Stimulated activated CD4-positive, alpha-beta T cell treated with anti-CD3 and anti-CD28 coated beads, Interleukin-12 subunit alpha, Interleukin-12 subunit beta, amount 100 ng/mL, for 24 hours (primary cell): ENCODE results near the gene PIP4P1.

Experiments used
- DNase-seq, 2 experiments: peaks; one replicate each; pipeline ENCODE4 v3.0.0-alpha.2; 2020; ENCODE audit warnings: low read depth in 2 of 2

PIP4P1 gene

GRCh38 chr14:20435582-20436362 is 25.5 kb downstream of the PIP4P1 start, which contains the start of gene KLHL33:
Gene KLHL33, minus strand, starts transcription at chr14:20436166. Its CDS starts 355 bp downstream, at chr14:20435811.
- DNase-seq, result no peak

DNA sequence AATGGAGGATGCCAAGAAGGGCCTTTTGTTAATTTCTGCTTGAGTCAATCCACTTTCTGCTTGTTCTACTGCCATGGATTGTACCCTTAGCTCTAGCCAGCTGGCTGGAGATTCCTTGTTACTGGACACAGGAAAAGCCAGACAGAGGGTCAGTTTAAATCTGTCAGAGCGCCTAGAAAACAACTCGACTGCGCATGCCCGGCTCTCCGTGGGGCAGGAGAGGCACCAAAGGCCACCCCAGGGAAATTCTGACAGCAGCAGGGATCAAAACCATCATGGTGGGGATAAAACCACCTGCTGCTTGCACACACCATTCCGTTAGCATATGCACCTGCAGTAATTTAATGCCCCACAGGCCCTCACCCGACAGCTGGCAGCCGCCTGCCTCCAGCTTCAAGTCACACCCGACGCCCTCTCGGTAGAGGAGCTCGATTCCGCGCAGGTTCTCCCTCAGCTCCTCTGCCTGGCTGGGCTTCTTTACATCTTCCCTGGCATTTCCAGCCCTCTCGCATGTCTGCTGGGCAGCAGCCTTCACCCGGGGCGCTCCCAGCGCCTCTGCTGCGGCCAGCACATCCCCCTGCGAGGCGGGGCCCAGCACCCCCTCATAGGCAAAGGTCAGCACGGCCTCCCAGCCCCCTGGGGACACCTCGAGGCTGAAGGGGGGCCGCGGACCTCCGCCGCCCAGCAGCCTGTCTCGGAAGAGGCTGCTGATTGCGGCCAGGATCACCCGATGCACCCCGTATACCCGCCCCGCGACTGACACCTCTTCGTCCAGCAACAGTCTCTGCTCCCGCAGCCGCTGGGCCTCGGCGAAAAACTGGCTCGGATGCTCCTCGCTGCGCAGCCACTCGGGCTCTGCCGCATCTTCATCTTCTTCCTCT is 26.3 kb downstream of the PIP4P1 start:
- no peak for DNase-seq

DNA sequence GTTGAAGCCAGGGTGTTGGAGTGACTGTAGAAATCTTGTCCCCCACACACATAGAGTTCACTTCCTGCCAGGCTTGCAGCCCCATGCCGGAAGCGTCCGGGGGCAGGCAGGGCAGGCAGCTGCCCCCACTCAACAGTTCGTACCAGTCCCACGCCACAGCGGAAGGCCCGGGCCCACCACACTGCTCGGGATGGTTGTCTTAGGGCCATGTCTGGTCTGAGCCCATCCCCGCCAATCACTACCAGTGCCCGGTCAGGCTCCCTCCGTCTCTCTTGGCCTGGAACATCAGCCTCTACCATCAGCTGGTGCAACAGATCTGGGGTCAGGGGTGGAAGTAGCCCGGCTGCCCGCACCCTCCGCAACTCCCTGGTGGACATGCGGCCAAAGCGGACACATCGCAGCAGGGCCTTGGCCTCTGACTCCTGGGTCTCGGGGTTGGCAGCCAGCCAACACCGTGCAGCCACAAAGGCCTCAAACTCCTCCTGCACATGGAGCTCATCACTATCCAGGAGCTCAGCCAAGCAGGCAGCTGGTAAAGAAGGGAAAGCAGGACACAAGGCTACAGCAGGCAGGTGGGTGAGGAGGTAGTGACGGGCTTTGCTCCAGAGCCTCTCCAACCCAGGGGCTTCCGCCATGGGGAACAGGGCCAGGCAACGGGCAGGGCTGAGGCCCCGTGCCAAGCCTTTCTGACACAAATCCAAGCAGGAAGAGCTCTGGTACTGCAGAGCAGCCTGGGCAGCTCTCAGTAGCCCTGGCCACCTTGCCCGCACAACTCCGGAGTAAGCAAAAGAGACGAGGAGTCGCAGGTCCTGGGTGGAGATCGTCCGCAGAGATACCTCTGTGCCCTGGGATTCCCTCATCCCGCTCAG is 31.2 kb downstream of the PIP4P1 start:
- no peak for DNase-seq

DNA sequence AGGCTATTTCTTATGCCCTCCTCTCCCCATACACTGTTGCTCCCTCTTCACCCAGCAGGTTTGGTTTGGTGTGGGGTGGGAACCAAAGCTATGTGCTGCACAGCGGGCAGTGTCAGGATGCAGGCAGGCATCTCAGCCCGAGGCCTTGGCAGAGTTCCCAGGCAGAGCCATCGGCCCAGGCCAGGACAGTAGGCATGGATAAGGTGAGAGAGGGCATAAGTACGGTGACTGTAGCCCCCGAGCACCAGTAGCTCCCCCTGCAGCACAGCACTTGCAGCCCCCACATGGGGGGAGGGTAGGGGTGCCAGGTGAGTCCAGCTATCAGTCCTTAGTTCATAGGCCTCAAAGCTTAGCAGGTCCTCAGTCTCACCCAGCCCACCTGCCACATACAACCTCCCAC is 32.4 kb downstream of the PIP4P1 start:
- DNase-seq, result no peak

DNA sequence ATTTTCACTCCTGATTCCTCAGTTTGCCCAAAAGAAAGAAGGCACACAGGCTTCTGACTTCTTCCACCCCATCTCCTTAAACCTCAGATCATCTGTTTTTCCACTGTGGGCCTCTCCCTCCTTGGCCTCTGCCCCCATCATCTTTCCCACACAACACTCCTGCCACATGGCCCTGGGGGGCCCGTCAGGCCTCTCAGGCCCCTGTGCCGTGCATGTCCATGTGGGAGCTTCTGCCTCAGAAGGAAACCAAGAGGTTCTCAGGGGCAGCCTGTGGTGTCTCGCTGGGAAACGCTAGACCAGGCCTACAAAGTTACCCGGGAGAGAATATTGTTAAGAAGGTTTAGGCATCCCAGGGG is 33.2 kb downstream of the PIP4P1 start:
- DNase-seq, result no peak

DNA sequence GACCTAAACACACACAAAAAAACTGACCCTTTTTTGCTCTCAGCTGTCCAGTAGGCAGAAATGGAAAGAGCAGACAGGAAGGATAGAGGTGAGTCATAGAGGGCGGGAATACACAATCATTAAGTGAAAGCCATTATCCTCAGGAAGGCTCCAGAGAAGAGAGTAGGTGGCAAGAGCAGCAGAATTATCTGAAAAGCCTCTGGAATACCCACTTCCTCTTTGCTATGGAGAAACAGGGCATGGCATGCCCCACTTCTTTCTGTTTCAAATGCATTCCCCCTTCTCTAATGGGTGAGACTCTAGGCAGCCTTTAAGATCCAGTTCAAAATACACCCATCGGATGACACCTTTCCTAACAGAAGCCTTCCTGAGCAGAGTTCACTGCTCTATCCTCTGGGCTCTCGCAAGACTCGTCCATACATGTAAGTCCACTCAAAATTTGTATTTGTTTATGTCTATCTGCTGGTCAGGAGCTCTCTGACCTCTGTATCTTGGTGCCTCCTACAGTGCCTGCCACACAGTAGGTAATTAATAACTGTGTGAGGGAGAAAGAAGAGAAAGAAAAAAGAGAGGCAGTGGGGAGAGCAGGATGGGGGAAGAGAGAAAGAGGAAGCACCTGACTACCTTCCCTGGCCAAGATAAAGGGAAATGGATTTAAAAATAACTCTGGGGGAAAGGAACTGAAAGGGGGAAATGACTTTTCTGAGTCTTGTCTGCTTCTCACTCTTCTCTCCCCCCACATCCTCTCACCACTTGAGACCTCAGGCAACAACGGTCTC is 33.8 kb downstream of the PIP4P1 start:
- no peak for DNase-seq

DNA sequence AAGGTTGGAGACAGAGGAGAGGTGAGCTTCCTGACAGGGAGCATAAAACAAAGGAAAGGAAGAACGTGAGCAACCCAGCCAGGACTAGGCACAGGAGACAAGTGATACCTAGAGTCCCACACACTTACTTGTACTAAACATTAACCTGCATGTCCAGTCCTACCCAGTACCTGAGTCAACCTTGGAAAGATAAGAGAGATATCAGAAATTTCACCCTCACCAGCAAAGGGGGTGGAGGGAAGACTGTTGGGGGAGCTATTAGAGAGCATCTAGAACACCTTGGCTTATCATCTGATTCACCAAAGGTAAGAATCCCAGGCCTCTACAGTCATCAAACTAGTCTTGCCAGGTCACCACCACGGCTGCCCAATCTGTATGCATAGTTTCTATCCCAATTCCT is 36.4 kb downstream of the PIP4P1 start:
- DNase-seq, result no peak

DNA sequence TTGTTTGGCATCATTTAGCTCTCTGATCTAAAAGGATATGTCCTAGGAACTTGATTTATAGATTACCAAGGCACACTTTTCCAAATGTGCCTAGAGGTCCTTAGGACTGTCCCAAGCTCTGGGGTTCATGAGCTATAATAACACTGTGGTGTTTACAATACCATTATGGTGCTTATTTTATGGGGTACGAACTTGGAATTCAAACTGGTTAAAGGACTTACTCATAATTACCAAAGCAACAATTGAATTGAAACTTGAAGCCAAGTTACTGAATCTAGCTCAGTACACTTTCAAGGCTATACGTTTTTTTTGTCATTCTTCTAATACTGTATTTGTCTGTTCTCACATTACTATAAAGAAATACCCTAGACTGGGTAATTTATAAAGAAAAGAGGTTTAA is 38.3 kb downstream of the PIP4P1 start:
- no peak for DNase-seq

GRCh38 chr14:20421267-20421666 is 40.0 kb downstream of the PIP4P1 start:
- no peak for DNase-seq

DNA sequence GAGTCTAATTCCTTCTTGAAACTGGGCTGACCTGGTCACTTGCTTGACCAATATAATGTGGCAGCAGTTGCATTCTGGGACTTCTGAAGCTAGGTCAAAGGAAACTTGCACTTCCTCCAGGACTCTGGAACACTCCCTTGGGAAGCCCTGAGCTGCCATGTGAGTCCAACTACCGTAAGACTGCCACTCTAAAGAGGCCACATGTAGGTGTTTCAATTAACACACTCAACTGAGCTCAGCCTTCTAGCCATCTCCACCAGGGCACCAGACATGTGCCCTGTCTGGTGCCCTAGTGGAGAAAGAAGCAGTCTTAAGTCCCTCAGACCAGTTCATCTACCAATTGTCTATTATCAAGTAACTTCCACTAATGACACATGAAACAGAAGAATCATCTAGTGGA is 41.8 kb downstream of the PIP4P1 start:
- DNase-seq, result no peak

GRCh38 chr14:20418501-20418909 is 42.7 kb downstream of the PIP4P1 start:
- no peak for DNase-seq

- DNase-seq, result no peak
These were observed 43.7 kb downstream of the PIP4P1 start for GRCh38 chr14:20417250-20418186.

DNA sequence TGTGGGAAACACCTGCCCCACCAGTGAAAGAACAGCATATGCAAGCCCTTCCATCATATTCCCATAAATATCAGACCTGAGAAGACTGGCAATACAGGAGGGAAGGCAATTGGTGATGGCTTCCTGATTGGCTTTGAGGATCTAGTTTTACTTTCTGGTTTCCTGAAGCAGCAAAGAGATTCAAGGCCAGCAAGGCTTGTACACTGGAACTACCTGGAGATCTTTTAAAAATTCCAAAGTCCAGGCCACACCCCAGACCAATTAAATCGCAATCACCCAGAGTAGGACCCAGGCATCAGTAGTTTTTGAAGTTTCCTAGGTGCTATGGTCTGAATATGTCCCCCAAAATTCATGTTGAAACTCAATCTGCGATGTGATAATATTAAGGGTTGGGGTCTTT is 45.0 kb downstream of the PIP4P1 start:
- DNase-seq, result no peak

- DNase-seq, result peak in 1 of 2 experiments; percentile 6
These were observed 45.4 kb downstream of the PIP4P1 start for GRCh38 chr14:20415782-20416206.

DNA sequence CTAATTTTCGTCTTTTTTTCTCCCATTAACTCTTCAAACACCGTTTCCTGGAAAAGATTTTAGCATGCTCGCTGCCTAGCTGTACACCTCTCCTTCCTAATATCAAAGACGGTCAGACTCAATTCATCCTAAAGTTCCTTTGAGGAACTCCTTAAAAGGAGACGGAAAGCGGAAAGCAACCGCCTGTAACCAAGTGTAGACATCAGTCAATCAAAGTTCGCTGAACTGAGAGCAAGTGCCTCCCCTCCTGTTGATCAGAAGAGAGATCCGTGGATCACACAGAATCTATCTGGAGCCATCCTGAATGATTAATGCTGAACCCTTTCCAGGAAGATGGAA is 47.5 kb downstream of the PIP4P1 start:
- DNase-seq, result no peak

DNA sequence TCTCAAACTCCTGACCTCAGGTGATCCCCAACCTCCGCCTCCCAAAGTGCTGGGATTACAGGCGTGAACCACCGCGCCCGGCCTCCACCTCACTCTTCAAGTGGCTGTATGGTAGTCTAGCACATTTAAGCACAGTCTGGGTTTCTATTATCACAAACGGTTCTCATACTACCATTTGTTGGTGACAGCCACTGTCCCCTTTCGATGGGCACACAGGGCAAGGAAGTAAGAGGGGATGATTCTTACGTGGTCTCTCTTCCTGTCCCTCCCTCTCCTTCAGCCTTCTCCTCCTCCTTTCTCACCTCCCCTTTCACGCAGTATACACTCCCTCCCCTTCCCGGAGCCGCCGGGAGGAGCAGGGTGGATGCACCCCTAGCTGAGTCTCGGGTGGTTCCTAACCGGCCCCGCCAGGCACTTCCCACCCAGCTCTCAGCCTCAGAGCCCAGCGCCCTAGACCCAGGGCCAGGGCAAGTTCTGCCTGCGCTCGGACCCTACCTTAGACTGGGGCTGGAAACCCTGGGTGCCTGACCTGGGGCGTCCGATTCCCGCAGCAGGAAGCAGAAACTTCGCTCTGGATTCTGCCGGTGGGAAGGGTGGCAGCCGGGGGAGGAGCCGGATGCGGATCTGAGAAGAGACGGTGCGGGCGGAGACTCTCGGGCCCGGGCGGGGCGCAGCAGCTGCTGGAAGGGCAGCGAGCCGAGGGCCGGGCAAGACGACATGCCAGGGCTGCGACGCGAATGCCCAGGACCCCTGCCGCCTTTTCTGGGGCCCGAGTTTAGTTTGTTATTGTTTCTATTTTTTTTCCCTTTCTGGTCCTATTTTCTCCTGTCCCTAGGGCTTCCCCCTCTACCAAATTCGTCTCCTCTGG is 48.1 kb downstream of the PIP4P1 start, which contains the start of gene TEP1:
Gene TEP1 (minus strand): TSS at position 626 of the 868 bp plus-strand sequence. CDS start 5,062 bp downstream, outside the sequence.
- DNase-seq, result peak; percentile 61 to 80

- DNase-seq, result no peak
These were observed 48.8 kb downstream of the PIP4P1 start for GRCh38 chr14:20412411-20412810.

DNA sequence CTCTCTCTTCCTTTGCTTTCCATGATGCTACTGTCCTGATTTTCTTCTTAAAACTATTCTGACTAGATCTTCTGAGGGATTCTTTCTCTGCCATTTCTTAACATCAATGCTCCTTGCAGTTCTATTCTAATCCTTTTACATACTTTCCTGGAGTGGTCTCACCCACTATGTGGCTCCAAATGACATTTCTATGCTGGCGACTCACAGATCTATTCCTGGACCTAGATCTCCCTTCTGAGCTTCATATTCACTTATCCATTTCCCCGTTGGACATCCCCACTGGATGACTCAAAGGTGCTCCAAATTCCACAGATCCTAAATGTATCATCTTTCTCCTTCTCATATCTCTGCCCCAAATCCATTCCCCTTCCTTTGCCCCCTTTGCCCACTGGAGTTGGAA is 52.0 kb downstream of the PIP4P1 start:
- no peak for DNase-seq
